A673 (cell line): ENCODE measurements around the gene PTGDS. TPM values are rescaled to one million over a fixed set of nuclear protein-coding genes. Genes with fewer than 3 reads are reported as not detected.

Experiments
- BruUV-seq: library from RNA; stranded (reverse); fragments of 400-500 nt; replicated peaks from 2 replicates; lab custom pipeline; 2021; lab: Mats Ljungman, UMichigan
- CTCF ChIA-PET: fragments of 300-600 bp; sonication (Branson Sonifier 250); formaldehyde crosslinking; loops from one replicate; lab custom pipeline; 2022; ENCODE audit warnings: antibody characterized with exemption; lab: Charles Lee
- POLR2A ChIA-PET: fragments of 300-600 bp; sonication (Branson Sonifier 250); formaldehyde crosslinking; loops from one replicate; lab custom pipeline; 2022; ENCODE audit warnings: antibody characterized with exemption; ENCODE audit not compliant: low non-redundant PET; lab: Charles Lee
- DNase-seq: peaks from one replicate; pipeline ENCODE4 v3.0.0-alpha.2; 2015; ENCODE audit warnings: low spot score
- H3K27ac ChIP-seq: fragments of 200-600 bp; sonication (generic); 2 replicates; pipeline ENCODE4 v1.5.1; 2016; ENCODE audit warnings: mixed run types, low read depth, mild to moderate bottlenecking, mixed read lengths, antibody characterized with exemption, low read length; ENCODE audit not compliant: poor library complexity, severe bottlenecking
- H3K27me3 ChIP-seq: fragments of 200-600 bp; sonication (generic); replicated peaks from 2 replicates; pipeline ENCODE4 v1.6.1; 2017; ENCODE audit warnings: mixed run types, low read depth, mild to moderate bottlenecking, mixed read lengths, antibody characterized with exemption, low read length; ENCODE audit not compliant: insufficient read depth, poor library complexity
- H3K36me3 ChIP-seq: fragments of 200-600 bp; sonication (generic); 2 replicates; pipeline ENCODE4 v1.6.1; 2016; ENCODE audit warnings: mixed run types, mild to moderate bottlenecking, mixed read lengths, antibody characterized with exemption, low read length; ENCODE audit not compliant: insufficient read depth, poor library complexity, severe bottlenecking
- H3K4me1 ChIP-seq: fragments of 200-600 bp; sonication (generic); 2 replicates; pipeline ENCODE4 v1.6.1; 2017; ENCODE audit warnings: mixed run types, mild to moderate bottlenecking, mixed read lengths, antibody characterized with exemption, low read length; ENCODE audit not compliant: insufficient read depth, poor library complexity, severe bottlenecking
- H3K4me3 ChIP-seq: fragments of 200-600 bp; sonication (generic); 2 replicates; pipeline ENCODE4 v1.5.1; 2016; ENCODE audit warnings: low read depth, mixed run types, mild to moderate bottlenecking, mixed read lengths, low read length; ENCODE audit not compliant: poor library complexity, severe bottlenecking
- H3K9me3 ChIP-seq: fragments of 200-600 bp; sonication (generic); 2 replicates; pipeline ENCODE4 v1.6.1; 2016; ENCODE audit warnings: mixed run types, low read depth, mild to moderate bottlenecking, mixed read lengths, antibody characterized with exemption, low read length; ENCODE audit not compliant: poor library complexity, severe bottlenecking
- EZH2 ChIP-seq: fragments of 200-600 bp; sonication (generic); IDR thresholded peaks from 2 replicates; pipeline ENCODE4 v1.6.1; 2017; ENCODE audit warnings: borderline replicate concordance, low read depth, mild to moderate bottlenecking, mixed read lengths, antibody characterized with exemption, low read length; ENCODE audit not compliant: poor library complexity, severe bottlenecking
- intact Hi-C: fragments of 100-400 bp; cut with micrococcal nuclease; formaldehyde crosslinking; loops from one replicate; pipeline ENCODE4 v1.10.0; 2022; ENCODE audit not compliant: unreplicated experiment
- total RNA-seq: library from RNA; stranded (reverse); gene quantifications from 2 replicates; pipeline ENCODE4 v1.2.3, GENCODE V29; 2021
- TF ChIP-seq, protein P1 (sequence below): fragments of 300-800, 200-600 bp; sonication (generic); conservative IDR thresholded peaks from 2 replicates; pipeline ENCODE4 v1.5.1; 2017; ENCODE audit warnings: low read depth, mild to moderate bottlenecking, antibody characterized with exemption, low read length, moderate library complexity, mixed read lengths

The PTGDS gene
- total RNA-seq, 1 experiment from 2014 or later = not detected

- peaks cover 4% of the 10 kb centered on the region for H3K4me1 ChIP-seq
- CTCF ChIA-PET = no interaction called here
- intact Hi-C loops = no loop called here
These were observed 13.6 kb upstream of the PTGDS start for GRCh38 chr9:136963751-136964150.

GRCh38 chr9:136964171-136964689 is 13.1 kb upstream of the PTGDS start:
- Histone ChIP-seq H3K27me3 (no peaks in the 10 kb centered on the region), H3K27ac (no peak overlapping the region), H3K4me3 (no peak overlapping the region), H3K4me1 (peaks cover 4% of the 10 kb centered on the region), H3K36me3 (no peaks in the 10 kb centered on the region), H3K9me3 (no peaks in the 10 kb centered on the region)
- TF ChIP-seq, protein P1, sequence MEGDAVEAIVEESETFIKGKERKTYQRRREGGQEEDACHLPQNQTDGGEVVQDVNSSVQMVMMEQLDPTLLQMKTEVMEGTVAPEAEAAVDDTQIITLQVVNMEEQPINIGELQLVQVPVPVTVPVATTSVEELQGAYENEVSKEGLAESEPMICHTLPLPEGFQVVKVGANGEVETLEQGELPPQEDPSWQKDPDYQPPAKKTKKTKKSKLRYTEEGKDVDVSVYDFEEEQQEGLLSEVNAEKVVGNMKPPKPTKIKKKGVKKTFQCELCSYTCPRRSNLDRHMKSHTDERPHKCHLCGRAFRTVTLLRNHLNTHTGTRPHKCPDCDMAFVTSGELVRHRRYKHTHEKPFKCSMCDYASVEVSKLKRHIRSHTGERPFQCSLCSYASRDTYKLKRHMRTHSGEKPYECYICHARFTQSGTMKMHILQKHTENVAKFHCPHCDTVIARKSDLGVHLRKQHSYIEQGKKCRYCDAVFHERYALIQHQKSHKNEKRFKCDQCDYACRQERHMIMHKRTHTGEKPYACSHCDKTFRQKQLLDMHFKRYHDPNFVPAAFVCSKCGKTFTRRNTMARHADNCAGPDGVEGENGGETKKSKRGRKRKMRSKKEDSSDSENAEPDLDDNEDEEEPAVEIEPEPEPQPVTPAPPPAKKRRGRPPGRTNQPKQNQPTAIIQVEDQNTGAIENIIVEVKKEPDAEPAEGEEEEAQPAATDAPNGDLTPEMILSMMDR = no peak
- no peak for TF ChIP-seq EZH2
- POLR2A ChIA-PET = no interaction called here
- no TSS peak for BruUV-seq
- no peak for DNase-seq
- intact Hi-C loops = no loop called here
- CTCF ChIA-PET = interaction anchor here (0.7 kb wide), 1 partner anchor 190 kb away, joined by 7 read pairs; no protein-coding TSS in a partner anchor

More at GRCh38 chr9:136963751-136964150, 13.6 kb upstream of the PTGDS start:
- POLR2A ChIA-PET = no interaction called here
- no peaks in the 10 kb centered on the region for H3K36me3 ChIP-seq
- H3K4me3 ChIP-seq = no peak overlapping the region
- TF ChIP-seq, protein P1 = no peak
- TF ChIP-seq EZH2 = no peak
- BruUV-seq = no TSS peak
- no peaks in the 10 kb centered on the region for H3K9me3 ChIP-seq
- H3K27ac ChIP-seq = no peak overlapping the region
- H3K27me3 ChIP-seq = no peaks in the 10 kb centered on the region
- no peak for DNase-seq

GRCh38 chr9:136964833-136965422 is 12.4 kb upstream of the PTGDS start:
- H3K4me3 ChIP-seq = no peak overlapping the region
- no peak overlapping the region for H3K27ac ChIP-seq
- intact Hi-C loops = no loop called here
- DNase-seq = no peak
- no peaks in the 10 kb centered on the region for H3K9me3 ChIP-seq
- TF ChIP-seq EZH2 = no peak
- TF ChIP-seq, protein P1 = no peak
- H3K27me3 ChIP-seq = no peaks in the 10 kb centered on the region
- H3K36me3 ChIP-seq = no peaks in the 10 kb centered on the region
- BruUV-seq = no TSS peak
- CTCF ChIA-PET = interaction anchor here (0.7 kb wide), 1 partner anchor 190 kb away, joined by 7 read pairs; no protein-coding TSS in a partner anchor
- POLR2A ChIA-PET = no interaction called here
- peaks cover 4% of the 10 kb centered on the region for H3K4me1 ChIP-seq
